GM10248 (cell line): ENCODE results near the gene DCLK1.

Experiments
- CTCF ChIA-PET: fragments of 300-600 bp; sonication (Branson Sonifier 250); formaldehyde crosslinking; extraction: SDS; loops from one replicate; lab custom pipeline; 2021; ENCODE audit warnings: antibody characterized with exemption; lab: Yijun Ruan, JAX
- POLR2A ChIA-PET: fragments of 350-650 bp; sonication (Branson Sonifier 250); formaldehyde crosslinking; extraction: SDS; loops from one replicate; lab custom pipeline; 2020; ENCODE audit warnings: antibody characterized with exemption; lab: Yijun Ruan, JAX
- DNase-seq: peaks from one replicate; pipeline ENCODE4 v3.0.0; 2012; ENCODE audit errors: extremely low spot score
- TF ChIP-seq, protein P1 (sequence below): IDR thresholded peaks from 2 replicates; pipeline ENCODE4 v1.5.1; 2012; ENCODE audit warnings: mild to moderate bottlenecking, low read depth; ENCODE audit errors: extremely low read depth, missing control alignments, control extremely low read depth

The DCLK1 gene

DNA sequence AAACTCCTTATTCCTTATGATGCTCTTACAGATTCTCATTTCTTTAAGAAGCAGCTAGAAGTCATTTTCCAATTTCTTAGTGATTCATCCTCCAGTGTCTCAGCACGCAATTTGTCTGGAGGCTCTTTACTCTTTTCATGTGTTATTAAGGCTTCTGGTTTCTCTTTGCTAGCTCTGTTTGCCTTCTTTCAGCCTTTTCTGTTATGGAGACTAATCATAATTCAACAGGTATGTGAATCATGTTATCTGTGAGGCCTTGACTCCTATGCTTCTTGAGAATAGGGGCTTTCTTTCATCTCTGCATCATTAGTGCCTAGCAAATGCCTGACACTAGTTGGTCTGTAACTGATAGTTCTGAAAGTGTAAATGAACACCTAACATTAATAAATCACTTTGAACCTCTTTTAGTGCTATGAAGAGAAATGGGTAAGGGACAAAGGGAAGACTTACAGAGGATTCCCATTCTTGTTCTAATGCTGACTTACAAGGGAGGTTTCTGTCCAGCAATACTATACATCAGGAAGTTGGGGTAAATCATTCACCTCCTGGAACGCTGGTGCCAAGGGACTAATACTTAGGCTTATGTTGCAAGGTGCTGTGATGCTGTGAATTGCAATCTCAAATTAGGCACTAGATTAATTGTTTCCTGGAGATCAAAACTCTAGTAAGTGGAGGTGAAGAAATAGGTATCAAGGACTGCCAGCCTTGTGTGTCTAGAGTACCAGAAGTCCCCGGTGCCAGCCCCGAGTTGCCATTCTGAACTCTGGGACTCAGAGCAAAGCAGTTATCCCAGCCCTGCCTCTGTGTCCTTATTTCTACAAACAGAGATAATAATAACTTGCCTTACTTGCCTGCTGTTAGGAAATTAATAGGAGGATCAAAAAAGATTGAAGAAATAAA is 265.6 kb downstream of the DCLK1 start:
- TF ChIP-seq, protein P1, sequence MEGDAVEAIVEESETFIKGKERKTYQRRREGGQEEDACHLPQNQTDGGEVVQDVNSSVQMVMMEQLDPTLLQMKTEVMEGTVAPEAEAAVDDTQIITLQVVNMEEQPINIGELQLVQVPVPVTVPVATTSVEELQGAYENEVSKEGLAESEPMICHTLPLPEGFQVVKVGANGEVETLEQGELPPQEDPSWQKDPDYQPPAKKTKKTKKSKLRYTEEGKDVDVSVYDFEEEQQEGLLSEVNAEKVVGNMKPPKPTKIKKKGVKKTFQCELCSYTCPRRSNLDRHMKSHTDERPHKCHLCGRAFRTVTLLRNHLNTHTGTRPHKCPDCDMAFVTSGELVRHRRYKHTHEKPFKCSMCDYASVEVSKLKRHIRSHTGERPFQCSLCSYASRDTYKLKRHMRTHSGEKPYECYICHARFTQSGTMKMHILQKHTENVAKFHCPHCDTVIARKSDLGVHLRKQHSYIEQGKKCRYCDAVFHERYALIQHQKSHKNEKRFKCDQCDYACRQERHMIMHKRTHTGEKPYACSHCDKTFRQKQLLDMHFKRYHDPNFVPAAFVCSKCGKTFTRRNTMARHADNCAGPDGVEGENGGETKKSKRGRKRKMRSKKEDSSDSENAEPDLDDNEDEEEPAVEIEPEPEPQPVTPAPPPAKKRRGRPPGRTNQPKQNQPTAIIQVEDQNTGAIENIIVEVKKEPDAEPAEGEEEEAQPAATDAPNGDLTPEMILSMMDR: no peak
- CTCF ChIA-PET: no interaction called here
- POLR2A ChIA-PET: no interaction called here
- DNase-seq: no peak

DNA sequence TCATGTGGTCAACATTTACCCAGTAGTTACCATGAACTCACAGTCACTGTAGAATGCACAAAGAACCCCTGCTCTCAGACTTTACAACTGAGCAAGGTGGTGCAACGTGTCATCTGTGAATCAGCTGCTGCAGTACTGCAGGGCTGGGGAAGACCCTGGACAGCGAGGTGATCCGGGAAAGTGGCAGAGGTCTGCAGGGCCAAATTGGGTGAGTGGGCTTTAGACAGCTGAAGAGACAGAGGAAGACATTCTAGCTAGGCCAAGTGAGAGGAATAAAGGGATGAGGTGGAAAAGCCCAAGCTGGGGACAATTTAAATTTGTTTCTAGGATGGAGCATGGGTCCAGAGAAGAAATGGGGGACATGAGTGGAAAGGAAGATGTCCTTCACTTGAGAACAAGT is 270.5 kb downstream of the DCLK1 start:
- DNase-seq: no peak
- TF ChIP-seq, protein P1: no peak
- ChIA-PET POLR2A (no interaction called here), CTCF (no interaction called here)

DNA sequence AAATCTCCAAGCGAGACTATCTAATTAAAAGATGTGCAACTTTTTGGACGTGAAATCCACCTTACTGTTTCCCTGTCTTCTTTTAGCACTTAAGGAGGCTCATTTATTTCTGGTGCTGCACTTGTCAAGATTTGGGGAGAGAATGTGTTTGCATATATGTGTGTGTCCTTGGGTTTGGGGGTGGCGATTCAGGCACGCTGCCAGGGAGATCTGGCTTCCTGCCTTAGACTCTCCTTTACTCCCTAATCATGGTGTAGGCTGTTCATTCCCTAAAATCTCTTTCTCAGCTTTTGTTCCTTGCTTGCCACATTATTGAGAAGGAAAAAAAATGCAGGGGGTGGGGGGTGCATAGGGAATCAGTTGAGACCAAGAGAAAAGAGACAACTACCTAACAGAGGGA is 271.2 kb downstream of the DCLK1 start:
- TF ChIP-seq, protein P1: no peak
- CTCF ChIA-PET: no interaction called here
- POLR2A ChIA-PET: no interaction called here

DNA sequence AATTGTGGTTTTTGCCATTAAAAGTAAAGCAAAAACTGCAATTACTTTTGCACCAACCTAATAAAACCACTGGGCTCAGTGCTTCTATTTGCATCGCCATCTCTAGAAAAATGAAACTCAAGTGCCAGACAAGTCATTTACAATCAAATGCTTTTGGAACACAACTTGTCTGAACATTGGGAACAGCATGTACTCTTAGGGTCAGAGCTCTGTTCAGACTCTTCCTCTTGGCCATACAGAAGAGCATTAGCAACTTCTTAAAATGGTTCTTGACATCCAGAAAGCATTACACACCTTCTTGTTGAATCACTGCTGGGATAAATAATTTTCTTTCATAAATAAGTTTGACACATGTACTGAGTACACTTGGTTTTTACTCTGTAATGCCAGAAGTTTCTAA is 272.5 kb downstream of the DCLK1 start:
- TF ChIP-seq, protein P1: no peak
- POLR2A ChIA-PET: no interaction called here
- DNase-seq: no peak
- CTCF ChIA-PET: no interaction called here

More for the DNA sequence above, 271.2 kb downstream of the DCLK1 start:
- no peak for DNase-seq

DNA sequence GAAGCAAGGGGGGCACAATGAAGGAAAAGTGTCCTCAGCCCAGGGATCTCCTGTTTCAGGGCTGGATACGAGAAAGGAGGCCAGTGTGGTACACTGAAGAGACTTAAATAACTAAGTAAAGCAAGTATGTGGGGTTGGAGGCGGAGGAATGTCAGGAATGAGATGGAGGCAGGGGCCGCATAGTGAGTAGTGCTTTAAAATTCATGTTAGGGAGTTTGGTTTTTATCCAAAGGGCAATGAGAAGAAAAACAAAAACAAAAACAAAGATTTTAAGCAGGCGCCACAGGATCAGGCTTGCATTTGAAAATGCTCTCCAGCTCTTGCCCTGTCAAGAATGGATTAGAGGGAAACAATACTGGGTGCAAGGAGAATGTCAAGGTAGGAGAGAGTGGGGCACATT is 273.4 kb downstream of the DCLK1 start:
- DNase-seq: no peak
- TF ChIP-seq, protein P1: no peak
- ChIA-PET POLR2A (no interaction called here), CTCF (no interaction called here)

DNA sequence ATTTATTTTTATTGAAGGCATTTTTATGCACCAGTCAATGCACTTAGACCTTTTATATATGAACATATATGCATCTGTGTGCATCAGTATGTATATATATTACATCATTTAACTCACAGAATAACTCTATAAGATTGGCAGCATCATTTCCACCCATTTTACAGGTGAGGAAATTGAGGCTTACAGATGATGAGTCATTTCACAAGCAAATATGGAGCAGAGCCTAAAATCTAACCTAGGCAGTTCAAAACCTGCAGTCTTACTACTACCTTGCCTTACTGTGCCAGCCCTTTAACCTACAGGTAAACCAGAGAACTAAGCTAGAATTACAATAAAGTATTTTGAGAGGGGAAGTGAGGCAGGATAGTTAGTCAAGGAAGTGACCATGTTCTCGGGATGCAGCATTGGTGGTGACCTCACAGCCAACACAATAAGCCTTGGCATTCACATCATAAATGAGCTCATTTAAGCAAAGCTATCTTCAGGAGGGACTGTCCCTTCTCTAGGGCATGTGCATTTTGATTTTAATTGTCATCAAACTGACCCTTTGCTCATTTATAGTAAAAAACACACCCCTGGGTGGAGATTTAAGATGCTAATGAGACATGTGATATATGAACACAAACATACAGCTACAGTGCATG is 274.3 kb downstream of the DCLK1 start:
- DNase-seq: no peak
- CTCF ChIA-PET: no interaction called here
- POLR2A ChIA-PET: no interaction called here
- TF ChIP-seq, protein P1: no peak
